PC-9 (cell line): Measurements from ENCODE around the gene KRTAP10-6.

Source experiments
- EZH2 ChIP-seq: fragments of 200-600 bp; sonication (generic); IDR thresholded peaks from 2 replicates; pipeline ENCODE4 v1.8.0; 2017; ENCODE audit warnings: antibody characterized with exemption, low read depth
- TF ChIP-seq, protein P1 (sequence below): fragments of 200-600 bp; sonication (generic); conservative IDR thresholded peaks from 2 replicates; pipeline ENCODE4 v1.6.1; 2017; ENCODE audit warnings: mixed run types, antibody characterized with exemption, mild to moderate bottlenecking, moderate library complexity

DNA sequence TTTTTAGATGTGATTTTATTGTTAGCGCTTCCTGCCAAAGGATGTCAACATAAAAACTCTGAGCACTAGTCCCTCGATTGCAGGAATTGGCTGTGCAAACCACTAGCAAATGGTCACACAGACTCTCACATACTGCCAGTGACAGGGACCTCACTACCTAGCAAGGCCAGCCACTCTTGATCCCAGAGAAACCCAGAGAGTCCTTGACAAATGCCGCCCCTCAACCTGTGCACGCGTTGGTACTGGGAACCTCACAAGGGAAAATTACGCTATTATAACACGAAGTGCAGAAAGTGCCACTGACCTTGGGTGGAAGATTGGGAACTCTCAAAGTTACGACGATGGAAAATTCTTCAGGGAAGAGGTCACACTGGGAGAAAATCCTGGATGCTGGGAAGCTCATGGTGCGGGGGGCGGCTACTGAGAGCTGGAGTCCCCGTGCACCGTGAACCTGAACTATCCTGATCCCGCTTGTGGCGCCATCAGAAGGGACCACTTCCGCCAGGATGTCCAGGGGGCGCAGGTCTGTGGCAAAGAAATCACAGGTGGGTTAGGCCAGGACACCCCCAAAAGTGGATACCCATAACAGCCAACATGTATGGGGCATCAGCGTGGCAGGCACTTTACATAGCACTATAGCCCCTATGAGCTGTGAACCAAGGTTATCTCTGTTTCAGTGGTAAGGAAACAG is 24.7 kb downstream of the KRTAP10-6 start:
- TF ChIP-seq, protein P1, sequence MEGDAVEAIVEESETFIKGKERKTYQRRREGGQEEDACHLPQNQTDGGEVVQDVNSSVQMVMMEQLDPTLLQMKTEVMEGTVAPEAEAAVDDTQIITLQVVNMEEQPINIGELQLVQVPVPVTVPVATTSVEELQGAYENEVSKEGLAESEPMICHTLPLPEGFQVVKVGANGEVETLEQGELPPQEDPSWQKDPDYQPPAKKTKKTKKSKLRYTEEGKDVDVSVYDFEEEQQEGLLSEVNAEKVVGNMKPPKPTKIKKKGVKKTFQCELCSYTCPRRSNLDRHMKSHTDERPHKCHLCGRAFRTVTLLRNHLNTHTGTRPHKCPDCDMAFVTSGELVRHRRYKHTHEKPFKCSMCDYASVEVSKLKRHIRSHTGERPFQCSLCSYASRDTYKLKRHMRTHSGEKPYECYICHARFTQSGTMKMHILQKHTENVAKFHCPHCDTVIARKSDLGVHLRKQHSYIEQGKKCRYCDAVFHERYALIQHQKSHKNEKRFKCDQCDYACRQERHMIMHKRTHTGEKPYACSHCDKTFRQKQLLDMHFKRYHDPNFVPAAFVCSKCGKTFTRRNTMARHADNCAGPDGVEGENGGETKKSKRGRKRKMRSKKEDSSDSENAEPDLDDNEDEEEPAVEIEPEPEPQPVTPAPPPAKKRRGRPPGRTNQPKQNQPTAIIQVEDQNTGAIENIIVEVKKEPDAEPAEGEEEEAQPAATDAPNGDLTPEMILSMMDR = no peak
- TF ChIP-seq EZH2 = no peak
